K562 (cell line): ENCODE results near the gene EPB41L4B. TPM values are rescaled to one million over a fixed set of nuclear protein-coding genes. Genes with fewer than 3 reads are reported as not detected.

Source experiments
- ATAC-seq: fragments of 200-7000 bp; cut with Tn5 transposase; 3 replicates; pipeline ENCODE4 v1.9.1; 2020; ENCODE audit warnings: moderate library complexity
- BruUV-seq: library from RNA; stranded (reverse); fragments of 400-500 nt; replicated peaks from 2 replicates; lab custom pipeline; 2021; lab: Mats Ljungman, UMichigan
- CTCF ChIA-PET: fragments of 300-600 bp; formaldehyde crosslinking; extraction: SDS; loops from one replicate; lab custom pipeline; 2021; ENCODE audit warnings: low intra/inter-chr PET ratio; lab: Yijun Ruan, JAX
- POLR2A ChIA-PET: fragments of 300-600, 350-650 bp; sonication (Branson Sonifier 250); formaldehyde crosslinking; extraction: SDS; loops from one replicate; lab custom pipeline; 2021; ENCODE audit warnings: antibody characterized with exemption, inconsistent platforms; lab: Yijun Ruan, JAX
- DNase-seq, 4 experiments: peaks; one replicate each; pipeline versions ENCODE4 v3.0.0 to v3.0.0-alpha.2; 2011 to 2018; ENCODE audit warnings: low spot score in 3 of 4, mixed read lengths in 3 of 4; ENCODE audit errors: extremely low read depth in 1 of 4
- FAIRE-seq: peaks from 2 replicates; lab custom pipeline; 2011; peaks lifted over from hg19 to GRCh38; lab: Jason Lieb, UNC
- H2AFZ ChIP-seq: 2 replicates; pipeline ENCODE4 v1.6.0; 2011; ENCODE audit warnings: low read depth, low read length, control low read depth, inconsistent platforms
- H3K27ac ChIP-seq: fragments of 200-600 bp; 3 replicates; pipeline ENCODE4 v1.8.0; 2011; ENCODE audit warnings: low read depth, mild to moderate bottlenecking, control low read depth, inconsistent platforms, low read length, moderate library complexity, mixed read lengths; ENCODE audit errors: extremely low read depth
- H3K27me3 ChIP-seq, 2 experiments: fragments of 300-600 bp in 1 of 2; 2 replicates in 1 of 2; 3 replicates in 1 of 2; pipeline versions ENCODE4 v1.6.0 to v1.8.0; 2011; ENCODE audit warnings: inconsistent platforms in 2 of 2, low read length in 2 of 2, mild to moderate bottlenecking in 1 of 2, mixed read lengths in 1 of 2, moderate library complexity in 1 of 2; ENCODE audit not compliant: control insufficient read depth in 2 of 2, insufficient read depth in 2 of 2
- H3K36me3 ChIP-seq: fragments of 300-600 bp; 3 replicates; pipeline ENCODE4 v1.8.0; 2011; ENCODE audit warnings: mild to moderate bottlenecking, low read length, inconsistent platforms; ENCODE audit not compliant: control insufficient read depth, insufficient read depth
- H3K4me1 ChIP-seq, 2 experiments: fragments of 200-600 bp in 1 of 2; replicated peaks in 1 of 2; 2 replicates in 1 of 2; 3 replicates in 1 of 2; pipeline versions ENCODE4 v1.5.1 to v1.8.0; 2011; ENCODE audit warnings: inconsistent platforms in 2 of 2, low read length in 2 of 2, mild to moderate bottlenecking in 1 of 2, mixed read lengths in 1 of 2, moderate library complexity in 1 of 2; ENCODE audit not compliant: control insufficient read depth in 2 of 2, insufficient read depth in 2 of 2
- H3K4me2 ChIP-seq: 2 replicates; pipeline ENCODE4 v1.6.1; 2011; ENCODE audit warnings: low read length, control low read depth, inconsistent platforms, mixed read lengths; ENCODE audit not compliant: insufficient read depth
- H3K4me3 ChIP-seq: fragments of 200-600 bp; sonication (generic), shearing (Covaris generic); 2 replicates; pipeline ENCODE4 v1.5.1; 2016; ENCODE audit warnings: control low read depth, inconsistent platforms
- H3K79me2 ChIP-seq: fragments of 200-600 bp; 3 replicates; pipeline ENCODE4 v1.8.0; 2011; ENCODE audit warnings: low read length, inconsistent platforms; ENCODE audit not compliant: control insufficient read depth, insufficient read depth
- H3K9ac ChIP-seq, 2 experiments: 2 replicates each; pipeline versions ENCODE4 v1.6.0 to v1.6.1; 2011; ENCODE audit warnings: low read depth in 2 of 2, low read length in 2 of 2, control low read depth in 1 of 2, inconsistent platforms in 1 of 2, mild to moderate bottlenecking in 1 of 2, mixed read lengths in 1 of 2; ENCODE audit not compliant: insufficient read depth in 1 of 2
- H3K9me1 ChIP-seq: one replicate; pipeline ENCODE4 v1.6.0; 2011; ENCODE audit warnings: inconsistent platforms, mild to moderate bottlenecking, low read length, moderate library complexity; ENCODE audit not compliant: control insufficient read depth, insufficient read depth
- H3K9me3 ChIP-seq: replicated peaks from 2 replicates; pipeline ENCODE4 v1.5.1; 2011; ENCODE audit warnings: low read depth, low read length, inconsistent platforms; ENCODE audit not compliant: control insufficient read depth, insufficient read depth
- H4K20me1 ChIP-seq: replicated peaks from 2 replicates; pipeline ENCODE4 v1.6.1; 2011; ENCODE audit warnings: low read length, inconsistent platforms, mixed read lengths; ENCODE audit not compliant: control insufficient read depth, insufficient read depth
- CREB1 ChIP-seq, 2 experiments: sonication (generic) in 1 of 2; formaldehyde crosslinking in 1 of 2; IDR thresholded peaks; 2 replicates each; pipeline versions ENCODE4 v1.6.1 to v1.8.0; 2012 to 2022; ENCODE audit warnings: inconsistent platforms in 1 of 2, mild to moderate bottlenecking in 1 of 2, missing genetic modification reagents in 1 of 2, moderate library complexity in 1 of 2
- HDAC6 ChIP-seq: IDR thresholded peaks from 2 replicates; pipeline ENCODE4 v1.6.1; 2012; ENCODE audit warnings: low read depth, mild to moderate bottlenecking, control low read depth, inconsistent platforms, low read length, moderate library complexity
- HDAC8 ChIP-seq: fragments of 450-650 bp; IDR thresholded peaks from 2 replicates; pipeline ENCODE4 v1.6.1; 2016; ENCODE audit warnings: mild to moderate bottlenecking, missing genetic modification characterization, moderate library complexity, missing compliant biosample characterization
- HNRNPUL1 ChIP-seq: fragments of 200-400 bp; formaldehyde crosslinking; IDR thresholded peaks from 2 replicates; pipeline ENCODE4 v1.6.1; 2017; ENCODE audit warnings: low read length
- IRF2 ChIP-seq: sonication (generic); formaldehyde crosslinking; IDR thresholded peaks from 2 replicates; pipeline ENCODE4 v1.8.1; 2022; ENCODE audit warnings: mild to moderate bottlenecking, missing genetic modification reagents
- MAZ ChIP-seq, 2 experiments: fragments of 450-650 bp in 1 of 2; sonication (generic) in 1 of 2; formaldehyde crosslinking; IDR thresholded peaks in 1 of 2; conservative IDR thresholded peaks in 1 of 2; 2 replicates each; pipeline versions ENCODE4 v1.4.0 to v1.5.0; 2020; ENCODE audit warnings: mild to moderate bottlenecking in 1 of 2, missing genetic modification reagents in 1 of 2
- PRDM10 ChIP-seq: fragments of 450-650 bp; IDR thresholded peaks from 2 replicates; pipeline ENCODE4 v1.6.1; 2018; ENCODE audit not compliant: partially characterized antibody
- RBFOX2 ChIP-seq: fragments of 200-400 bp; formaldehyde crosslinking; IDR thresholded peaks from 2 replicates; pipeline ENCODE4 v1.6.1; 2017; ENCODE audit warnings: low read depth, mild to moderate bottlenecking, low read length, moderate library complexity
- RBM17 ChIP-seq: fragments of 200-400 bp; formaldehyde crosslinking; IDR thresholded peaks from 2 replicates; pipeline ENCODE4 v1.6.1; 2017; ENCODE audit warnings: low read depth, mild to moderate bottlenecking, low read length, borderline replicate concordance
- RNF219 ChIP-seq: fragments of 250-450 bp; sonication (Bioruptor Pico); IDR thresholded peaks from 2 replicates; pipeline ENCODE4 v1.5.0; 2022; ENCODE audit warnings: mild to moderate bottlenecking
- RUNX1 ChIP-seq: sonication (generic); IDR thresholded peaks from 2 replicates; pipeline ENCODE4 v1.6.1; 2016; ENCODE audit warnings: antibody characterized with exemption, low read depth
- SIRT6 ChIP-seq: IDR thresholded peaks from one replicate; pipeline ENCODE4 v1.6.1; 2012; ENCODE audit warnings: low read depth, mild to moderate bottlenecking, control low read depth, inconsistent platforms, low read length, moderate library complexity
- SRSF1 ChIP-seq: fragments of 200-400 bp; formaldehyde crosslinking; IDR thresholded peaks from 2 replicates; pipeline ENCODE4 v1.6.1; 2017; ENCODE audit warnings: mild to moderate bottlenecking, low read depth, low read length, moderate library complexity
- TCF7 ChIP-seq: sonication (generic); IDR thresholded peaks from 2 replicates; pipeline ENCODE4 v1.6.1; 2016; ENCODE audit warnings: antibody characterized with exemption, borderline replicate concordance
- ZNF347 ChIP-seq: fragments of 450-650 bp; formaldehyde crosslinking; IDR thresholded peaks from 2 replicates; pipeline ENCODE4 v1.4.0; 2020; ENCODE audit warnings: low read depth, mild to moderate bottlenecking, moderate library complexity
- ZNF507 ChIP-seq: conservative IDR thresholded peaks from 2 replicates; pipeline ENCODE4 v1.6.1; 2017; ENCODE audit warnings: missing genetic modification characterization, missing compliant biosample characterization
- ZNF561 ChIP-seq: fragments of 450-650 bp; formaldehyde crosslinking; conservative IDR thresholded peaks from 2 replicates; pipeline ENCODE4 v1.4.0; 2020; ENCODE audit warnings: mild to moderate bottlenecking, moderate library complexity
- ZNF644 ChIP-seq: fragments of 200-800 bp; sonication (Bioruptor generic); IDR thresholded peaks from 2 replicates; pipeline ENCODE4 v1.6.1; 2016; ENCODE audit warnings: low read depth, missing genetic modification characterization, missing compliant biosample characterization
- ZNF780A ChIP-seq: fragments of 250-450 bp; sonication (Bioruptor Pico); IDR thresholded peaks from 2 replicates; pipeline ENCODE4 v1.5.0; 2021; ENCODE audit warnings: mild to moderate bottlenecking
- WGBS: fragments of 100-300 bp; shearing (Covaris generic); methylation state at CpG from one replicate; pipeline ENCODE4 v1.1.6; 2016; ENCODE audit warnings: low coverage, mixed read lengths; ENCODE audit not compliant: insufficient coverage; ENCODE audit errors: missing lambda C conversion rate; 5-methylcytosine and 5-hydroxymethylcytosine counted together
- in situ Hi-C: fragments of 300-500 bp; cut with MboI; formaldehyde crosslinking; loops from 4 replicates; pipeline ENCODE4 v1.15.0; 2018; ENCODE audit warnings: inconsistent platforms, mixed read lengths
- intact Hi-C: fragments of 100-400 bp; cut with micrococcal nuclease; formaldehyde crosslinking; loops from 2 replicates; pipeline ENCODE4 v1.14.2; 2022
- polyA plus RNA-seq, 8 experiments: library from polyadenylated mRNA; depleted of rRNA in 4 of 8; stranded (reverse) in 5 of 8; unstranded in 3 of 8; fragments of >200 nt; fragmentation: Nextera tagmentation in 2 of 8; fragmentation: Illumina TruSeq in 1 of 8; extraction: Ambion mirVana in 2 of 8; extraction: Trizol in 1 of 8; gene quantifications; 2 replicates each; pipeline versions ENCODE4 v1.2.1 to v1.2.3, GENCODE V29; 2011 to 2014; ENCODE audit warnings: inconsistent platforms in 1 of 8, missing spikeins in 1 of 8
- total RNA-seq, 7 experiments: library from RNA; depleted of rRNA in 6 of 7; stranded (reverse); fragments of >200 nt in 6 of 7; fragmentation: Illumina TruSeq in 2 of 7; extraction: Trizol in 2 of 7; gene quantifications; 2 replicates each; pipeline versions ENCODE4 v1.2.1 to v1.2.3, GENCODE V29; 2011 to 2021; ENCODE audit warnings: low replicate concordance in 1 of 7

Gene EPB41L4B
- total and polyA plus RNA-seq, 9 of the 15 experiments (the other 6 are each of a cell fraction or from before 2014, with no cell fraction given): 0.09 to 0.38 (median 0.21) TPM

- Histone ChIP-seq H3K27ac (no peak overlapping the region), H3K27me3 (peaks cover 32 to 63% of the 10 kb centered on the region in 2 experiments), H3K36me3 (no peaks in the 10 kb centered on the region), H3K4me1 (no peaks in the 10 kb centered on the region), H2AFZ (no peak overlapping the region), H3K79me2 (no peaks in the 10 kb centered on the region), H3K9me3 (no peaks in the 10 kb centered on the region), H3K4me3 (no peak overlapping the region), H3K4me2 (no peak overlapping the region), H3K9ac (no peak overlapping the region), H4K20me1 (0 out of 2 replicates have a peak, but pooled peaks cover 4% of the 10 kb centered on the region), H3K9me1 (no peaks in the 10 kb centered on the region)
- in situ Hi-C loops: no loop called here
- BruUV-seq: no TSS peak
- CTCF ChIA-PET: no interaction called here
- DNase-seq (no peak), FAIRE-seq (no peak), ATAC-seq (no peak)
- intact Hi-C loops: no loop called here
- TF ChIP-seq ZNF347 (no peak), SRSF1 (no peak), SIRT6 (no peak), MAZ (CRISPR knock-in tag; conservative IDR thresholded peaks at IDR 0.05 in 1 of 2, IDR thresholded peaks at IDR 0.05 in 1 of 2) (no peak), CREB1 (IDR thresholded peaks at IDR 0.05) (no peak), CREB1 (CRISPR knock-in tag; IDR thresholded peaks at IDR 0.05) (no peak), HDAC6 (no peak), RUNX1 (no peak), RBM17 (no peak), RNF219 (no peak), PRDM10 (no peak), ZNF507 (tag) (no peak), RBFOX2 (no peak), IRF2 (CRISPR knock-in tag) (no peak), HNRNPUL1 (no peak), HDAC8 (tag) (no peak), ZNF561 (CRISPR knock-in tag) (no peak), ZNF780A (CRISPR knock-in tag) (no peak), TCF7 (no peak), ZNF644 (tag) (no peak)
- 2% methylated on average over 6 of the region's 6 CpGs for WGBS
- POLR2A ChIA-PET: no interaction called here
Measured at GRCh38 chr9:109309282-109309681, 11.6 kb downstream of the EPB41L4B start.
